K562 (cell line): ENCODE data around the gene BANK1.

ENCODE experiments used
- FOXM1 ChIP-seq, 2 experiments: fragments of 450-650 bp in 1 of 2; sonication (generic) in 1 of 2; formaldehyde crosslinking in 1 of 2; IDR thresholded peaks; 2 replicates each; pipeline versions ENCODE4 v1.6.1 to v1.9.0; 2017 to 2022; ENCODE audit warnings: low read depth in 2 of 2, mild to moderate bottlenecking in 2 of 2, missing genetic modification reagents in 1 of 2, moderate library complexity in 1 of 2
- MYC ChIP-seq, 2 experiments: fragments of 250-450 bp in 1 of 2; sonication (Bioruptor Pico) in 1 of 2; IDR thresholded peaks; 2 replicates each; pipeline versions ENCODE4 v1.5.1 to v1.6.1; 2012 to 2021; ENCODE audit warnings: low read depth in 2 of 2, borderline replicate concordance in 1 of 2, improper control_type of control experiment in 1 of 2, low read length in 1 of 2, mild to moderate bottlenecking in 1 of 2, moderate library complexity in 1 of 2
- POLR2AphosphoS5 ChIP-seq: IDR thresholded peaks from 2 replicates; pipeline ENCODE4 v1.6.1; 2011; ENCODE audit warnings: mild to moderate bottlenecking, low read depth, low read length, moderate library complexity; ENCODE audit not compliant: control insufficient read depth, insufficient read depth
- SMAD3 ChIP-seq: fragments of 450-650 bp; formaldehyde crosslinking; conservative IDR thresholded peaks from 2 replicates; pipeline ENCODE4 v1.4.0; 2020; ENCODE audit warnings: mild to moderate bottlenecking
- TF ChIP-seq, protein P1 (sequence below), 3 experiments: IDR thresholded peaks in 2 of 3; conservative IDR thresholded peaks in 1 of 3; 2 replicates each; pipeline ENCODE4 v1.5.1; 2011 to 2012; ENCODE audit warnings: low read length in 3 of 3, mild to moderate bottlenecking in 3 of 3, control low read depth in 2 of 3, improper control_type of control experiment in 1 of 3, inconsistent platforms in 1 of 3, low read depth in 1 of 3, mixed read lengths in 1 of 3, moderate library complexity in 1 of 3; ENCODE audit not compliant: insufficient read depth in 2 of 3

GRCh38 chr4:102094481-102094880 is 304.0 kb downstream of the BANK1 start:
- TF ChIP-seq SMAD3 (CRISPR knock-in tag), result no peak
- TF ChIP-seq MYC (IDR thresholded peaks at IDR 0.05; ENCODE audit: low read depth, low read length), result no peak
- no peak for TF ChIP-seq MYC (CRISPR knock-in tag; IDR thresholded peaks at IDR 0.05; ENCODE audit: borderline replicate concordance, low read depth)
- no peak for TF ChIP-seq POLR2AphosphoS5
- TF ChIP-seq, protein P1, sequence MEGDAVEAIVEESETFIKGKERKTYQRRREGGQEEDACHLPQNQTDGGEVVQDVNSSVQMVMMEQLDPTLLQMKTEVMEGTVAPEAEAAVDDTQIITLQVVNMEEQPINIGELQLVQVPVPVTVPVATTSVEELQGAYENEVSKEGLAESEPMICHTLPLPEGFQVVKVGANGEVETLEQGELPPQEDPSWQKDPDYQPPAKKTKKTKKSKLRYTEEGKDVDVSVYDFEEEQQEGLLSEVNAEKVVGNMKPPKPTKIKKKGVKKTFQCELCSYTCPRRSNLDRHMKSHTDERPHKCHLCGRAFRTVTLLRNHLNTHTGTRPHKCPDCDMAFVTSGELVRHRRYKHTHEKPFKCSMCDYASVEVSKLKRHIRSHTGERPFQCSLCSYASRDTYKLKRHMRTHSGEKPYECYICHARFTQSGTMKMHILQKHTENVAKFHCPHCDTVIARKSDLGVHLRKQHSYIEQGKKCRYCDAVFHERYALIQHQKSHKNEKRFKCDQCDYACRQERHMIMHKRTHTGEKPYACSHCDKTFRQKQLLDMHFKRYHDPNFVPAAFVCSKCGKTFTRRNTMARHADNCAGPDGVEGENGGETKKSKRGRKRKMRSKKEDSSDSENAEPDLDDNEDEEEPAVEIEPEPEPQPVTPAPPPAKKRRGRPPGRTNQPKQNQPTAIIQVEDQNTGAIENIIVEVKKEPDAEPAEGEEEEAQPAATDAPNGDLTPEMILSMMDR (IDR thresholded peaks at IDR 0.05 in 2 of 3, conservative IDR thresholded peaks at IDR 0.05 in 1 of 3; ENCODE audit: insufficient read depth in 2 of 3, low read depth in 1 of 3, low read length in 3 of 3), result no peak
- TF ChIP-seq FOXM1 (IDR thresholded peaks at IDR 0.05; ENCODE audit: low read depth), result no peak
- TF ChIP-seq FOXM1 (CRISPR knock-in tag; IDR thresholded peaks at IDR 0.05; ENCODE audit: low read depth), result no peak
